ENCODE results near the gene SYNJ2.
A peak's percentile ranks its signal among the peaks of the same experiment; 100 is the strongest.

The SYNJ2 gene

DNA sequence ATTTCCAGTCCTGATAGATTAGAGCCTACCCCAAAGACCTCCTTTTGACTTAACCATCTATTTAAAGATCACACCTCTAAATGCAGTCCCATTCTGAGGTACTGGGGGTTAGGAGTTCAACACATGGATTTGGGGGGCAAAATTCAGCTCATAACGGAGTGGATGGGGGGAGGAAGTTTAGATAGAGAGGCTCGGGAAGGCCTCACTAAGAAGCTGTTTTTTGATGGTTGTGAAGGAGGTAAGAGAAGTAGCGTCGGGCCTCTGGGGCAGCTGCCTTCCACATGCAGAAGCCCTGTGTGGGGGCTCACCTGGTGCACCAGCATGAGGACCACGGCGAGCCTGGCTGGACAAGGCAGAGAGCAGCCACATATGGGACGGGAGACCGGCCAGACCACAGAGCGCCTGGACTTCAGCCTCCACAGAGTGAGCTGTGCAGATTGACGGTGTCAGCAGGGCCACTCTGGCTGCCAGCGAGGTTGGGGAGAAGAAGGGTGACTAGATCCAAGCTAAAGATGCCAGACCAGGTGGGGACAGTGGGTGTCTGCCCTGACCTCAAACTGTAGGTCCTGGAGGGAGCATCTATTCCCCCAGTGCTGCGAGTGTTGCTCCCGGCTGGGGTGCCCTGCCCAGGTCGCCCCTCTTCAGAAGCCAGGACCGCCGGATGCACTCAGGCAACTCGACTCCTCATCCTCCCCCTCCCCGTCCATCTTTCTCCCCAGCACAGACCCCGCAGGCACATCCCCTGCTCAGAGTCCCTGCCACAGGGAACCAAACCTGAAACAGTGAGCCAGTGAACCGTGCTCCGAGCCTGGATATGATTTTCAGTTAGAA, 5.1 kb upstream of the SYNJ2 start:
- no peak overlapping the region for H3K4me3 ChIP-seq (ENCODE audit: low read length)
- DNase-seq (ENCODE audit: low read depth, low spot score), result no peak

DNA sequence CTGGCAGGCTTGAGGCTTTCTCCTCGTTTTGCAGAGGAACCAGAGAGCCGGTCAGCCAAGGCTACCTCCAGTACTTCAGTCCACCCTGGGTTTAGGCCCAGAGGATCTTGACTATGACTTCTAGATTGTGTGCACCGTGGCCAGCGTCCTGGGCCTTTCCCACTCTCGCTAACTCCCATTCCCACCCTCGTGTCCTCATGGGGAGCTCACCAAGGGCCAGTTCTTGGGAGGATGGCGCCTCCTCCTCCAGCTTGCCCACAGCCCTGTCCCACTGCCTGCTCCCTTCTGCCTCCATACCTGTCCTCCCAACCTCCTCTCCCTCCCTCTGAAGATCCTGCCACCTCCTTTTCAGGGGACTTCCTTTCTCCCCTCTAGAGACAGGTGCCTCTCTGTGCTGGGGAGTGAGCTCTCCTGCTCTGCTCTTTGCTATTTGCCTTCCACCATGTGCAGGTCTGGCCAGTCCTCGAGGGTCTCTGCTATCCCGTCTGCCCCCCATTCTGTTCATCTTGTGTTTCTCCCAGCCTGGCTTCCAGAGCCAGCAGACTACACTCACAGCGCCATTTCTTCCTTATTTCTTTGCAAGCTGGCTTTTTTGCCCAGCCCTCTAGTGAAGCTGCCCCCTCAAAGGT, 4.4 kb upstream of the SYNJ2 start:
- H3K4me3 ChIP-seq (ENCODE audit: low read length), result no peak overlapping the region
- DNase-seq (ENCODE audit: low read depth, low spot score), result no peak

DNA sequence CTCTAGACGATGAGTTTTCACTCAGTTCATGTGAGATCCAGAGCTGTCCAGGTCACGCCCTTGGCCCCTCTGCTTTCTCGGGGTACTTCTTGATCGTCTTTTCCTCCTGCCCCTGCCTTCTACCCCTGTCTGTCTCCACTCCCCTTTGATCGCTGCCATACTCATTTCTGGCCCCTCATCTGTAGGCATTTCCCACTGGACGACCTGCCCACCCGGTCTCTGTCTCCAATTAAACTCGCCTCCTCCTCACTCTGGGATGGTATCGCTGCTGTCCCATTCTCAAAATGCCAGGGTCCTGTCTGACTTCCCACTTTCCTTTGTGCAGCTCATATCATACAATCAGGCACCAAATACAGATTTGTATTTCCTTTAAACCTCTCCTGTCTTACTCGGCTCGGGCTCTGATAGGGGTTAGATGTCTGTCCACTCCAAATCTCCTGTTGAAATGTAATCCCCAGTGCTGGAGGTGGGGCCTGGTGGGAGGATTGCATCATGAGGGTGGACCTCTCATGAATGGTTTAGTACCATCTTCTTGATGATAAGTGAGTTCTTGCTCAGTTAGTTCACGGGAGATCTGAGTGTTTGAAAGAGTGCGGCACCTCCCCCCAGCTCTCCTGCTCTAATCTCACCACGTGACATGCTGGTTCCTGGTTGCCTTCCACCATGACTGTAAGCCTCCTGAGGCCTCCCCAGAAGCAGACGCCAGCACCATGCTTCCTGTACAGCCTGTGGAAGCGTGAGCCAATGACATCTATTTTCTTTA, 3.5 kb upstream of the SYNJ2 start:
- DNase-seq (ENCODE audit: low read depth, low spot score), result no peak

DNA sequence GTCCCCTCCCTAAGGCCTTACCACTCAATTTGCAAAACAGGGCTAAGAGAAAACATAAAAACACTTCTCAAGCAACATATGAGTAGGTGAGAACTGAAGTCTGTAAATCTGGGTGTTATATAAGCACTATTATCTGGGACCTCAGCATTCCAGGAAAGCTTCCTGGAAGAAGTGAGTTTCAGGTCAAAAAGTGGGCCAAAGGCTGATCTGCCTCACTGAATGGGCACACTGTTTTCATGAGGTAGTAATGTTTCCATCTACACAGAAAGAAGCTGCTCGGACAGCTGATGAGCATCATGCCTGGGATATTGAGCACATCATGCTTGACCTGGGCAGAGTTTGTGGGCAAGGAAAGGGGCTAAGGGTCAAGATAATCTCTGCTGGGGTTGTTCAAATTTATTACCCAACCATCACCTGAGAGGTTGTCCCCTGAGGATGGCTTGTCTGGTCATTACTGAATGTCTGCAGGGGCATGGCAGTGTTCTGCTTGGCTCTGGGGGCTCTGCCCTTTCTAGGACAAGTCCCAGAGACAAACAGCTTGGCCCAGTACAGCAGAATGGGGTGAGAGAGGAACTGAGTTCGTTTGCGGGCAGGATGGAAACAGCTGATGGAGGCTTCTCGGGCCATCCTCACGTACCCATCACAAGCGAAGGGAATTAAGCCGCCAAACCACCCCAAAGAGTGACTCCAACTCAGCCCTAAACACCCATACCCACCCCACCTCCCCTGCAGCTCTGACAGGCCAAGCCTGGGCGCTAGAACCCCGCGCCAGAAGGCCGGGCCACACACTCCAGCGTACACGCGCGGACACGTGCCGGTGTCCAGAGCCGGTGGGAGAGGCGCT, 1.2 kb upstream of the SYNJ2 start:
- DNase-seq (ENCODE audit: low read depth, low spot score), result no peak
- H3K4me3 ChIP-seq (ENCODE audit: low read length), result no peak overlapping the region

More for the DNA sequence above, 3.5 kb upstream of the SYNJ2 start:
- H3K4me3 ChIP-seq (ENCODE audit: low read length), result no peak overlapping the region

DNA sequence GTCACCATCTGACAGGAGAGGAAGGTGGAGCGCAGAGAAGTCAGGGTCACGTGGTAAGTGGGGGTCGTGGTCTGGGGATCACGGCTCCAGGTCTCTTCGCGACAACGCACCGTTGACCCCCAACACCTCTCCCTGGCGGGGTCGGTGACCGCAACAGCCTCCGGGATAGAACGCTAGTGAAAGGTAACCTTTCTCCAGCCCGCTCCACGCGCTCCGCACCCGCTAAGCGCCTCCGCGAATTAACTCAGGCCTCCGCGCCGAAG, 600 bp upstream of the SYNJ2 start:
- peak overlapping the region; percentile 71 for H3K4me3 ChIP-seq (ENCODE audit: low read length)
- DNase-seq (ENCODE audit: low read depth, low spot score), result no peak

DNA sequence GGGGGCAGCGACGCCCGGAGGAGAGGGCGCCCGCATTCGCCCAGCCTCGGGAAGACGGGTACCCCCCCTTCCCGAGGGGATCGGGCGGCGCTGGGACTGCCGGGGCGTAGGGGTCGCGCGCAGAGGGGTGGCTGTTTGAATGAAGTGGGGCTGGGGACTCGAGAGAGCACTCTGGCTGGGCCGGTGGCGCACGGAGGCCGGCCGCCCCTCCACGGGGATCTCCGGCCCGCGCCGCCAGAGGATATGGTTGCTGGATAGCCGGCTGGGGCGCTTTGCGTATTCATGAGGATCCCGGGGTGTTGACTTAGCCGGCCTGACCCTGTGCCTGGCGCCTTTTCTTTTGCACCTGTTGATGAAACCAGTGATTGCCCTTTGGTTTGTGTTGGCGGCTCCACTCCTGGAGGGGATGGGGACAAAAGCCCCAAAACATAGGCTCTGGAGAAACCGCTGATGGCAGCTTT, 469 bp downstream of the SYNJ2 start:
- no peak for DNase-seq (ENCODE audit: low read depth, low spot score)
- peak overlapping the region; percentile 71 for H3K4me3 ChIP-seq (ENCODE audit: low read length)

DNA sequence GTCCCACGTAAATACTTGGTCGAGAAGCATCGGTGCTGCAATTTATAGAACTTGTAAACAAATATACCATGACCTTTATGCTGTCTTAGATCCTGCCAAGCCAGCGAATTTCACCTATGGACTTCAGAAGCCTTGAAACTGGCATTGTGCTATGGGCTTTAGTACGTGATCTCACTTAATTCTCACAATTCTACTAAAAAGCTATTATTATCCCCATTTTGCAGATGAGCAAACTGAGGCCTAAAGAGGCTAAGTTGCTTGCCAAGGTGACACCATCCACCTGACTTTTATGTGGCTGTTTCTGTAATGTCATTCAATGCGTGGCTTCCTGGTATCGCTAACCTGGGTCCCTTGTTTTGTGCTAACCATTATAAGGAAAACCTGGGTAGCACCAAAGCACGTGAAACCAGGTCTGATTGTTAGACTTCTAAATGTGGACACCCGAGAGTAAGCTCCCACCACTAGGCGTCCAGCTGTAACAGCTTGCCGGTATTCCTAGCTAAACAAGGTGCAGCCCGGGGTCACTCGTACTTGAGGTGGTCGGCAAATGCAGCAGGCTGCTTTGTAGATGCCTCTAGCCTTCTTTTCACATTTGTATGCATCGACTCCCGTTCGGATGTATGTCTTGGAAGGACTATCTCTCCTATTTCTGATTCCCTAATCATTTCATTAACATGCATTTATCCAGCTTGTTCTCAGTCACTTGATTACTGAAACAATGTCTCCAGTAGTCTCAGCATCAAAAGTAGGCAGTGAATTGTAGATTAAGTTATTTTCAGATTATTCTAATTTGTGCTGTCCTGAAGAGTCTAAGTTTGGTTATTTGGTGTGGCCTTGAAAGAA, 1.1 kb downstream of the SYNJ2 start:
- peak overlapping the region; percentile 71 for H3K4me3 ChIP-seq (ENCODE audit: low read length)
- no peak for DNase-seq (ENCODE audit: low read depth, low spot score)

DNA sequence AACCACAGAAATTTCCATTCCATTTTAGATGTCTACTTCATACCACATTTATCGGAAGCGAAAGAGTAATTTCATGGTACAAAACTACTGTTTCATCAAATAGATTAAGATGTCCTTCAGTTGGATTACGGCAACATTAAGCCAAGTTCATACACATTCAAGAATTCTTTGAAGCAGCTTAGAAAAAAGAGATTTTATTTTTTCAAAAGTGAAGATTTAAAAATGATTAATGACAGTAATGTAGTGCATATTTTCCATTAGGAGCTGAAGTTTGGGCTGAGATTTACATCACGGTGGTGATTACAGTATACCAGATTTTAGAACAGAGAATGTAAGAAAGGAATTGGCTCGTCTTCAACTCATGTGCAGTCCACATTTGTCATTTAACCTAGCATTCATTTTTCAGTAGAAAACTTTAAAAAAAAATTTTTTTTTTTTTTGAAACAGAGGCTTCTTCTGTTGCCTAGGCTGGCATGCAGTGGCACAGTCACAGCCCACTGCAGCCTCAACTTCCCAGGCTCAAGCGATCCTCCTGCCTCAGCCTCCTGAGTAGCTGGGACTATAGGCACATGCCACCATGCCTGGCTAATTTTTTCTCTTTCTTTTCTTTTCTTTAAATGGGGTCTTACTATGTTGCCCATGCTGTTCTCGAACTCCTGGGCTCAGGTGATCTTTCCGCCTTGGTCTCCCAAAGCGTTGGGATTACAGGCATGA, 1.9 kb downstream of the SYNJ2 start:
- no peak for DNase-seq (ENCODE audit: low read depth, low spot score)
- H3K4me3 ChIP-seq (ENCODE audit: low read length), result no peak overlapping the region

DNA sequence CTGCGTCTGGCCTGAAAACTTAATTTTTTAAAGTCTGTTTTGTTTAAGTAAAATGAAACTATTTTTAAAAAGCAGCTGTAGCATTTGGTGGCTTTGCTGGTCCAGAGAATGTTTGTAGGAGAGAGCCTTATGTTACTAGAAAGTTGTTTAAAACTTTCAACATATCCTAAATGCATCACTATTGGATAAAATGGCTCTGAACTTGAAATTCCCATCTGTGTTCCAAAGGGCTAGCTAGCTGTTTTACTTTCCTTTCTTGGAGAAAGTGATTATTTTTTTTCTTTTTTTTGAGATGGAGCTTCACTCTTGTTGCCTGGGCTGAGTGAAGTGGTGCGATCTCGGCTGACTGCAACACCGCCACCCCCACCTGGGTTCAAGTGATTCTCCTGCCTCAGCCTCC, 2.5 kb downstream of the SYNJ2 start:
- no peak for DNase-seq (ENCODE audit: low read depth, low spot score)
- no peak overlapping the region for H3K4me3 ChIP-seq (ENCODE audit: low read length)

DNA sequence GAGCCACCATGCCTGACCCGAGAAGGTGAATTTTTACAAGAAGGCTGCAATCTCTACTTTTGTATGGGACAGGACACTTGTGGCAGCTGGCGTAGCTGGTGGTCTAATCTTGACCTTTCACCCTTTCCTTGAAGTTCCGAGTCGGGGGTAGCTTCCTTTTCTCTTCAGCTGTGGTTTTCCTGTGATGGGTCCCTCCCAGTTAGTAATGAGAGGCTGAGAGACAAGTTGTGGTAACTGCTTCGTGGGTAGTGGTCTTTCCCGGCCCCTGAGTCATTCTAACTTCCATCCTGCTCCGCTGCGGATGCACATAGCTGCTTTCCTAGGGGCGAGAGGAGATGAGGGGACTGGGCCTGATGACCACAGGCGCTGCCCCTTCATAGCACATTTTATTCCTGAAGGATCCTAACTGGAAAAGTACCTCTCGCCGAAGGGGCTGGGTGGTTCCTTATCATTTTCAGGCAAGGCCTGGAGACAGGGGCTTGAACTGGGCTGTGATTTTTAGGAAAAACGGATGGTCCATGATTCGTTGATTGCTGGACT, 3.1 kb downstream of the SYNJ2 start:
- no peak overlapping the region for H3K4me3 ChIP-seq (ENCODE audit: low read length)
- peak; percentile 37 for DNase-seq (ENCODE audit: low read depth, low spot score)

DNA sequence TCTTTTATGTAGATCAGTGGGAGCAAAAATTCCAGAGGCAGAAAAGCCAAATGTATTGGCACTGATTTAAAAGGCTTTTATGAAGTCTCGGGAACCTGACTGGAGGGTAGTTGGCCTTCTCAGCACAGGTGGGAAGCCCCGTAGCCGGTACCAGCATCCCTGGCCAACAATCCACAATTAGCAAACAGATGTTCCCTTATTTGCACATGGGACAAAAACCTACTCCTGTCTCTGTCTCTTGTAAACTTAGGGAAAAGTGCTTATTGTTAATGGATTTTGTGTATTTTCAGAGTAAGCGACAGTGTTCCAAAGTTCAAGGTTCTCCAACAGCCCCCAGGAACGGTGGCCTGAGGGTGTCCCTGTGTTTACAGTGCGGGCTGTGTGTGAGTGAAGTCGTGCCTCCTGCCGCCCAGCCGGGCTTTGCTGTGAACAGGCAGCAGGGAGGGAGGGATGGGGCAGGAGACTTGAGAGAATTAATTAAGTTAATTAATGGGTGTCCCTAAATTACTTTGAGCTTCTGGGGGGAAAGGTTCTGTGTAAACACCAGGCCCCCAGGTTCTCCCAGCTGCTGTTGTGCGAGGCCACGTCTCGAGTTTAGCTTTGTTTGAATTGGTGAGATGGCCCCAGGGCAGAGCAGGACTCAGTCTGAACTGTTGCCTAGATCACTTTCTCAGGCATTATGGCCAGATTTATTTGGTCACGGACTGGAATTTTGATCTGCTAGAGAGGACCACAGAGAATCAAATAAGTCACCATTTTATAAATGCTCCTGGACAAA, 3.9 kb downstream of the SYNJ2 start:
- DNase-seq (ENCODE audit: low read depth, low spot score), result no peak
- no peak overlapping the region for H3K4me3 ChIP-seq (ENCODE audit: low read length)

DNA sequence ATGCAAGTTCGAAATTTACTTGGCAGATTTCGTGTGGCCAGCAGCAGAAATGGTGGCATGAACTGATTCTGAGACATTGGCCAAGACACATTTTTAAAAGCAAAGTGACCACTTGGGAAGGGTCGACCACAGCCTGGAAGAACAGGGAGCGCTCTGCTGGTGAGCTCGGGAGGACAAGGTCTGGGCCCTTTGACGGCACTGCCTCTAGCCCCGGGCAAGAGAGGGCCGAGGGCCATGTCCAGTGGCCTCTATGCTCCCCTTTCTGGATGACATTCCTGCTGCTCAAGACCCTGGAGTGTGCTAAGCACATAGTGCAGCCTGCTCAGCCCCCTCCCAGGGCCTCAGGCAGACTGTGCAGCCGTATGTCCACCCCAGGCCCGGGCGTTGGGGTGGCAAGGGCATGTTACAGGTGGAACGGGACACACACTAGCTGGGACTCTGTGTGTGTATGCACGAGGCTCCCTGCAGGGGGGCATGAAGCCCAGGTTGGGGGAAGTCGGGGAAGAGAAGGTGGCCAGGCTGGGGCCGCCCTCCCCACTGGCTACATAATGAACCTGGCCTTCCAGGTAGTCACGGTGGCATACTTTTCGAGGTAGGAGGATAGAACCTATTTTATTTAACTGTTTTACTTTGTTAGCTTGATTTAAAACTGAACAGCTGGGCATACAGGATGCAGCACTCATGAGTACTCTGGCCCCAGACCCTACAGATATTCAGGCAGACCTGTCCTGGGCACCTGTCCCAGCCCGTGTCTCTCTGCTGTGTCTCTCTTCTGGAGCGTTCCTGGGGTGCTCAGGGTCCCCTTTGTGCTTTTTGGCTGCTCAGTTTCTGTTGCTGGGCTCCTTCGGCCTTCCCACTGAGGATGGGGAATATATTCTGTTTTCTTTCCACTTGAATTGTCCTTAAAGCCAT, 6.4 kb downstream of the SYNJ2 start:
- H3K4me3 ChIP-seq (ENCODE audit: low read length), result no peak overlapping the region
- DNase-seq (ENCODE audit: low read depth, low spot score), result no peak

DNA sequence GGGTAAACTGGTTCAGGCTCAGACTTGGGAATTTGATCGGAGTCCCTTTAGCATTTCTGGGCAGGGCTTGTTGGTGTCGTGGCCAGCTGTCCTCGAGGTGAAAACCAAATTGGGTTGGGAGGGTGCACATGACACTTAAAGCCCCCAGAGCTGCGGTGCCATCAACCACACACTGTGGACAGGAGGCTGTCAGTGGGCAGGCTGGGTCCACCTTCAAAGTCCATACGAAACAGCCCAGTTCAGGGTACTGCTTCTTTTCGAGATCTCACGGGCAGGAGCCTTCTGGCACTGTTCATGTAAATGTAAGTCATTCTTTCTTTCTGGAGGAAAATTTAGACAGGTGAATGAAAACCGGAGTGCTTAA, 7.0 kb downstream of the SYNJ2 start:
- no peak for DNase-seq (ENCODE audit: low read depth, low spot score)
- no peak overlapping the region for H3K4me3 ChIP-seq (ENCODE audit: low read length)

DNA sequence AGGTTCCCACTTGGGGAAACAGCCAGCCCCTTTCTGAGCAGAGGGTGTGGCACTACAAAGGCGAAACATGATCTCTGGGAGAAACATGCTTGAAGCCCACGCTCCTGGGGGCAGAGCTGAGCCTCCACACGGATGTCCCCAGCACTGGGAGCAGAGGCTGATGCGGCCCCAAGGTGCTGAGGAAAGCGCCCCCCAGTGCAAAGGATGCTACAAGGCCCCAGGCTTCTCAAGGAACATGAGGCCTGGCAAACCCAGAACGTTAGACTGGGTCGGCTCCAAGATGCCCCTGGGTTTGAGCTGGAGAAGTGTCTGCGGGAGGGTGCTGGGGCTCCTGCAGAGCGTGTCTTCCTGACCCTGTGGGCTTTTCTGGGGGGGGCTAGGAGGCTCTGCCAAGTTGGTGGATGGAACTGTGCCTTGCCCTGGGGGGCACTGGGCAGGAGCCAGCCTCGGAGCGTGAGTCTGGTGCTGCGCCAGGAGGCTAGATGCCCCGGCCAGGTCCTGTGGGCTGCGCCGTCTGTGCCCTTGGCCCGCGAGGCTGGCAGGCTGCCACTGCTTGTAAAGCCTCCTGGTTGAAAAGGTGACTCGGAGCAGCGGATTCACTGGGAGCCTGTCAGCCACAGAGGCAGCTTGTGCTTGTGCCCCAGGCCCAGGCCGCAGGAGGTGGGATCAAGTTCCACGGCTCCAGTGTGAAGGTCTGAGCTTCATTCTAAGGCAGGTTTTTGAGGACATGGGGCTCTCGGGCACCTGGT, 8.1 kb downstream of the SYNJ2 start:
- DNase-seq (ENCODE audit: low read depth, low spot score), result no peak
- peak overlapping the region; percentile 40 for H3K4me3 ChIP-seq (ENCODE audit: low read length)

DNA sequence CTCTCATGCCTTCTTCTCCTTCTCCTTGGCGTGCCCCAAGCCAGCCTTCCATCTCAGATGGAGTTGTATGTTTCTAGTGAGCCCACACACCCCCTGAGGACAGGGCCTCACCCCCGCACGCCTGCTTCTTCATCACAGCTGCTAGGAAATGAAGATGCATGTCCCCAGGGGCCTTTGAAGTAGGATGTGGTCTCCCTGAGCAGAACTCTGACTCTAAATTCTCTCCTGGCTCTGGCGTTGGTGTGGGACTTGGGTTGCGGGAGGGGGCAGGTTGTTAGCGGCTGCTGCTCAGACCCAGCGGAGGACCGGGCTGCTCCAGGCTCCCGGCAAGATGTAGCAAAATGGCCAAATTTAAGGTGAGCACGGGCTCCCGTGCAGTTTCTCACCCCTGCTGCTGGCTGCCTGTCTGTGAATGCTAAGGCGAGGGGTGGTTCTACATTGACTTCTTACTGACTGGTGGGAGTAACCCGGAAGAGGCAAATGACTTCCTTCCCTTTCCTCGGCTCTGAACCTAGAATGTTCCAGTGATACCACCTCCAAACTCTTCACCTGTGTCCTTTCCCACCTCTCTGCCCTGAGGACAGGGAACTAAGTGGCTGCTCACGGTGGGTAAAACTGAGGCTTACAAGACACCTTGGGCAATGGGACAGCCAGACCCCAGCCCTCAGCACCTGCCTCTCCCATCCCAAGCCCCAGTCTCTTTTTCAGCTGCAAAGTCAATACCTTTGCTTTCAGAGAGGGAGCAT, 8.8 kb downstream of the SYNJ2 start:
- peak overlapping the region; percentile 40 for H3K4me3 ChIP-seq (ENCODE audit: low read length)
- peak; percentile 80 for DNase-seq (ENCODE audit: low read depth, low spot score)

All from Jurkat, Clone E6-1 (cell line).